ENCODE results near the gene PRAMEF11.
"Not testable (repeated sequence)": the region's sequence is repeated elsewhere in the genome, so short reads cannot be mapped to it uniquely, and the experiment has no call there.

PRAMEF11 gene

DNA sequence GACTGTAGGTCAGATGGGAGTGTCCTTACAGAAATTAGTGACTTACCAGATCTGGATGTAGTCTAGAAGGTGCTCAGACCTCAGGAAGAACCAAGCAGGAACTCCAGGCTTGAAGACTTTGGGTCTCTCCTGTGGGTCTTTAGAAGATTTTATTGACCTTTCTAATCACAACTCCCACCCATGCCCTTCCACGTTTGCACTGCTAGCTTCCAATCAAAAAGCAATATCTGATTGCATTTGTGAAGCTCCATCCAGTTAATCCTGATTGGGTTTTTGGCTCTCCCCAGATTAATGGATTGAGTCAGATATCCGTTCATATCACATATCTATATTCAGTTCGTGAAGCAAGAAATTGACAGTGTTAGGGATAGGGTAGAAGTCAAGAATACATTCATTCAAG lies at the start of gene PRAMEF11:
Gene PRAMEF11 (minus strand): TSS at position 101 of the 400 bp plus-strand sequence. CDS start 2,621 bp downstream, outside the sequence.
- not testable (repeated sequence) for H3K4me3 Mint-ChIP-seq; H3K36me3 Mint-ChIP-seq; H3K27ac Mint-ChIP-seq; ATAC-seq; DNase-seq (ENCODE audit: low spot score in 2 of 2); H3K9me3 Mint-ChIP-seq; H3K4me1 Mint-ChIP-seq

DNA sequence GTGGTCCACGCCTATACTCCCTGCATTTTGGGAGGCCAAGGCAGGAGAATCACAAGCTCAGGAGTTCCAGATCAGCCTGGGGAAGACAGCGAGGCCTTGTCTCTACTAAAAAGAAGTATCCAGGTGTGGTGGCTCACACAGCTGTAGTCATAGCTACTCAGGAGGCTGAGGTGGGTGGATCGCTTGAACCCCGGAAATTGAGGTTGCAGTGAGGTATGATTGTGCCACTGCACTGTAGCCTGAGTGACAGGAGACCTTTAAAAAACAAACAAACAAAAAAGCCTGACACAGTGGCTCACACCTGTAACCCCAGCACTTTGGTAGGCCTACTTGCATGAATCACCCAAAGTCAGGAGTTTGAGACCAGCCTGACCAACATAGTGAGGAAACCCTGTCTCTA lies 47.2 kb upstream of the PRAMEF11 start:
- H3K27ac Mint-ChIP-seq; H3K4me3 Mint-ChIP-seq; ATAC-seq; DNase-seq (ENCODE audit: low spot score in 2 of 2); H3K9me3 Mint-ChIP-seq; H3K36me3 Mint-ChIP-seq; H3K4me1 Mint-ChIP-seq: not testable (repeated sequence)

DNA sequence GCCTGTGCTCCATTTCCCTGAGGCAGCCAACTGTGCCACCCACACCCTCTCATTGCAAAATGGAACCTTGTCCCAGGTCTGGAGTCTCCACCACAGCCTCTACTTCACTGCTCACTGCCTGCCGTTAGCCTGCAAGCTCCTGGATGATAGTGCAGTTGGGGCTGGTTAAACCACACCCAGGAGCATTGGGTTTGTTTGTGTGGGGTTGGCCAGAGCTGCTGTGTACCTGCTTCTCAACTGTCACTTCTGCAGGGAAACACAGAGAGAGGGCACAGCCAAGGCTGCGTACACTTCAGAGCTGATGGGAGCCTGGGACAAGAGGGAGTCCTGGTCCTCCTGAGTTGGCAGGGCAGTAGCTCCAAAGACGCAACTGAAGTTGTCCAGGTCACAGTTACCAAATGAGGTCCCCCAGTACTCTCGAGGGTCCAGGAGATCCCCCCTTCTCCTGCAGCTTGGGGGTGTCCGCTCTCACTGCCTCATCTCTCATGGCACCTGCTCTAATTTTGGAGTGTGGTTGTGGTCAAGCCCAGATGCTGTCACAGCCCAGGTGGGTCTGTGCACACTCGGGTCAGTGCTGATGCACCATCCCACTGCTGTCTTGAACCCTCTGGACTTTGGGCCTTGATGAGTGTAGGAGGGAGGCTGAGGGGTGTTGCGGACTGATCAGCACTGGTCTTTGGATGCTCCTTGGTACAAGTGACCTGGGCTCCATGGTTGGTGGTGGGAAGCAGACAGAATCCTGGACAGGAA lies 32.1 kb upstream of the PRAMEF11 start:
- not testable (repeated sequence) for H3K4me3 Mint-ChIP-seq; H3K36me3 Mint-ChIP-seq; H3K27ac Mint-ChIP-seq; H3K4me1 Mint-ChIP-seq; H3K9me3 Mint-ChIP-seq; ATAC-seq; DNase-seq (ENCODE audit: low spot score in 2 of 2)

DNA sequence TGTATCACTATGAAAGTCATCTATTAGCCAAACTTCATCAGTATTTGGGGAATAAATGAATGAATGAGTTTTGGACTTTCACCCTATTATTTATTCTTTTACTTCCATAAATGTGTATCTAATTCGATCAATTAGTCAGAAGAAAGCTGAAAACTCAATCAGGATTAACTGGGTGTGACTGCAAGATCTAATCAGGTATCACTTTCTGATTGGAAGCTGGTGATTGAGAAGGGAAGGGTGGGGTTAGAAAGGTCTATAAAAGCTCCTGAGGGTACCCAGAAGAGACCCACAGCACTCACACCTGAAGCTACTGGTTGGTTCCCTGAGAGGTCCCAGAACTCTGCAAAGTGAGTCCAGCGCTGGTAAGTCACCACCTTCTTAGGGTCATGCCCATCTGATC lies 25.6 kb upstream of the PRAMEF11 start, which contains the start of gene PRAMEF2:
Gene PRAMEF2 (plus strand): TSS at position 301 of the 400 bp plus-strand sequence. CDS start 1,924 bp downstream, outside the sequence.
- H3K36me3 Mint-ChIP-seq, H3K4me3 Mint-ChIP-seq, H3K4me1 Mint-ChIP-seq, H3K9me3 Mint-ChIP-seq, ATAC-seq, H3K27ac Mint-ChIP-seq: not testable (repeated sequence)
- DNase-seq (ENCODE audit: low spot score in 2 of 2), result peak in 1 of 2 donors; percentile 15

DNA sequence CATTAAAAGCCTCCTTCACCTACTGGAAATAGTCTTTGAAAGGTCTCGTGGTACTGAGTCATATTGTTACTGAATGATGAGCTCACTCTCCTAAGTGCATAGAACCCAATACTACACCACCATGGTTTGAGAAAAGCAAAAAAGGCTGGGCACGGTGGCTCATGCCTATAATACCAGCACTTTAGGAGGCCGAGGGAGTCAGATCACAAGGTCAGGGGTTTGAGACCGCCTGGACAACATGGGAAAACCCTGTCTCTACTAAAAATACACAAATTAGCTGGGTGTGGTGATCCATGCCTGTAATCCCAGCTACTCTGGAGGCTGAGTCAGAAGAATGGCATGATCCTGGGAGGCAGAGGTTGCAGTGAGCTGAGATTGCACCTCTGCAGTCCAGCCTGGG lies 20.6 kb upstream of the PRAMEF11 start:
- Mint-ChIP-seq H3K4me3 (no peak overlapping the region), H3K9me3 (no peaks in the 10 kb centered on the region), H3K4me1 (no peaks in the 10 kb centered on the region), H3K36me3 (no peaks in the 10 kb centered on the region), H3K27ac (no peak overlapping the region)
- DNase-seq (ENCODE audit: low spot score in 2 of 2) (no peak), ATAC-seq (no peak)

DNA sequence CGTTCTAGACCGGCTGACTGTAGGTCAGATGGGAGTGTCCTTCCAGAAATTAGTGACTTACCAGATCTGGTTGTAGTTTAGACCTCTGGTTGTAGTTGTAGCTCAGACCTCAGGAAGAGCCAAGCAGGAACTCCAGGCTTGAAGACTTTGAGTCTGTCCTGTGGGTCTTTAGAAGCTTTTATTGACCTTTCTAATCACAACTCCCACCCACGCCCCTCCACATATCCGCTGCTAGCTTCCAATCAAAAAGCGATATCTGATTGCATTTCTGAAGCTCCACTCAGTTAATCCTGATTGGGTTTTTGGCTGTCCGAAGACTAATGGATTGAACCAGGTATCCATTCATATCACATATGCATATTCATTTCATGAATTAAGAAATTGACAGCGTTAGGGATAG lies 17.4 kb upstream of the PRAMEF11 start, which contains the start of gene HNRNPCL1:
Gene HNRNPCL1 (minus strand): TSS at position 101 of the 400 bp plus-strand sequence. CDS start 431 bp downstream, outside the sequence.
- H3K4me3 Mint-ChIP-seq; H3K36me3 Mint-ChIP-seq; H3K4me1 Mint-ChIP-seq; ATAC-seq; DNase-seq (ENCODE audit: low spot score in 2 of 2); H3K27ac Mint-ChIP-seq; H3K9me3 Mint-ChIP-seq: not testable (repeated sequence)

DNA sequence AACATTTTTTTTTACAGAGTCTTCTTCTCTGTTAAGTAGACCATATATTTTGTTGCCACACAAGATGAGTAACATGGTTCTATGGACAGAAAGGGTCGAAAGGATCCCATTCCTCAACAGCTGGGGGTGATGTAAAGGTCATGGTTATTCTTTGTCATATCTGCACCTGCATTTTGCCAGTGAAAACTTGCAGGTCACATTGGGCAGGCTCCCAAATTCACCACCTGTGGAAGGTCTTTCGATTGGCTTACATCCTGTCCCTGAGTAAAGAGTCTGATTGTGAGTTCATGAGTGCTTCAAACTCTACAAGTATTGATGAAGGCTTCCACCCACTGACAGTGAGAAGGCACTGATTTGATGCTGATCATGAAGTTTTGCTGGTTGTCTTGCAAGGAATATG lies 2.0 kb upstream of the PRAMEF11 start:
- ATAC-seq; DNase-seq (ENCODE audit: low spot score in 2 of 2); H3K4me1 Mint-ChIP-seq; H3K27ac Mint-ChIP-seq; H3K36me3 Mint-ChIP-seq; H3K4me3 Mint-ChIP-seq; H3K9me3 Mint-ChIP-seq: not testable (repeated sequence)

DNA sequence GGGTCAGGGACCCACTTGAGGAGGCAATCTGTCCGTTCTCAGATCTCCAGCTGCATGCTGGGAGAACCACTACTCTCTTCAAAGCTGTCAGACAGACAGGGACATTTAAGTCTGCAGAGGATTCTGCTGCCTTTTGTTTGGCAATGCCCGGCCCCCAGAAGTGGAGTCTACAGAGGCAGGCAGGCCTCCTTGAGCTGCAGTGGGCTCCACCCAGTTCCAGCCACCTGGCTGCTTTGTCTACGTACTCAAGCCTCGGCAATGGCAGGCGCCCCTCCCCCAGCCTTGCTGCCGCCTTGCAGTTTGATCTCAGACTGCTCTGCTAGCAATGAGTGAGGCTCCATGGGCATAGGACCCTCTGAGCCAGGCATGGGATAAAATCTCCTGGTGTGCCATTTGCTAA lies 12.1 kb downstream of the PRAMEF11 start:
- not testable (repeated sequence) for H3K36me3 Mint-ChIP-seq; H3K27ac Mint-ChIP-seq; H3K4me1 Mint-ChIP-seq; DNase-seq (ENCODE audit: low spot score in 2 of 2); H3K4me3 Mint-ChIP-seq; H3K9me3 Mint-ChIP-seq; ATAC-seq

DNA sequence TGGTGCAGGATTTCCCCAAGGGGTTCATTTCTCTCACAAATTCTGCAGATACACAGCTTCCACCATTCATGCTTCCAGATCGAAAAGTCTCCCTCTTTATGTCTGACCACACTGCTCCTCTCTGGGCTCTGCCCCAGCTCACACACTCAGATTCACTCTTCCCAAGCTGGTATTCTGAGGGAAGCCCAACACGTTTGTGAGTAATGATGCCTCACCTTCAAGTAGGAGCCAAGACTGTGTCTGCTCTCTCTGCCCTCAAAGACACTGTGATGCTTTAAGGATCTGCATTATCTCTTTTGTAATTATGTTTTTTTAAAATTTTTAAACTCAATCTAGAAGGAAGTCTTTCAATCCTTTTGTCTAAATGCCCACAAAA lies 19.8 kb downstream of the PRAMEF11 start:
- Mint-ChIP-seq H3K27ac (no peak overlapping the region), H3K36me3 (no peaks in the 10 kb centered on the region), H3K4me3 (no peak overlapping the region), H3K9me3 (no peaks in the 10 kb centered on the region), H3K4me1 (no peaks in the 10 kb centered on the region)
- ATAC-seq, result no peak
- DNase-seq (ENCODE audit: low spot score in 2 of 2), result no peak

DNA sequence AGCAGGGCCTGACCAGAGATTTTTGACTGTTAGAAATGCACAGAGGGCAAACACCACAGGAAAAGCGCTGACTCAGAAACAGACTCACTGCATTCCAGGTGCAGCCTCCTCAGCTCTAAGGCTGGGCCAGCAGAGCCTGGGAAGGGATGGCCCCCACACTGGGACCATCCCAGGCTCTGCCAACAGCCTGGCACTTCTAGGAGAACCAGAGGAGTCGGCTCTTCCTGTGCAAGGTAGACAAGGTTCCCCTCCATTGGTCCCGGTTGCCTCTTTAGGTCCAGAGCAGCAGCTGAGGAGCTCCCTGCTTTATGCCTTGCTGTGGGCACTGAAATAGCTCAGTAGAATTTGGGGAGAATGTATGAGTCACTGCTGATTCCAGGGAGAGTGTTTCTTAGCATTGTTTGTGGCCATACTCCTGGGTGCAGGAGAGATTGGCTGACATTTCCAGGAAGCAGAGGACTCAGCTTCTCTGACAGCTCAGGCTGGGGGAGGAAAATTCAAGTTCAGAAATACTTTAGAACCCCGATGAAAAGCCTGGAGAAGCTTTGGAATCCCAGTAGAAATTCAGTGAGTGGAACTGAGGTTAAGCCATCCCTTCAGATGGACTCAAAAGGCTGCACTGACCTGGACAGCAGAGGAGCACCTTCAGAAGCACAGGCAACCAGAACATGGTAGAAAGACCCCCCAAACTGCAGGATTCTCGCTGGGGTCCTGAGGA lies 20.4 kb downstream of the PRAMEF11 start:
- Mint-ChIP-seq H3K27ac (no peak overlapping the region), H3K4me3 (no peak overlapping the region), H3K9me3 (peaks cover 2% of the 10 kb centered on the region), H3K36me3 (no peaks in the 10 kb centered on the region), H3K4me1 (no peaks in the 10 kb centered on the region)
- ATAC-seq, result no peak
- DNase-seq (ENCODE audit: low spot score in 2 of 2), result no peak

DNA sequence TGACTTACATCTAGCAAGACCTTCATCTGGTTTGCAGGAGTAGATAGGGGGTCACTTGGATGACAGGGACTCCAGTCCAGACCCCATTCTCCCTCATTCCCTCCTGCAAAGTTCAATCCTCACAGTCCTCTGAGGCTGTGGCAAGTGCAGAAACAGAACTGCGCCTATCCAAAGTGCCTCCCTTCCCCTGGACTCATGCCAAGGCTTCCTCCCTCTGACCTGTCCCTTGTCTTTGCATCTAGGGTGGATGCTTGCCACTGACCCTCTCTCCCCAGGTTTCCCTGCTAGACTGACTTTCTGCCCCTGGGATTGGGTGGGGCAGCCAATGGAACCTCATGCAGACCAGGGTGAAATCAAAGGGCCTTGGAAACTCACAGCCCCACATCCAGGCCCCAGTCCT lies 21.3 kb downstream of the PRAMEF11 start:
- H3K4me1 Mint-ChIP-seq, result no peaks in the 10 kb centered on the region
- ATAC-seq, result no peak
- DNase-seq (ENCODE audit: low spot score in 2 of 2), result no peak
- peaks cover 6% of the 10 kb centered on the region for H3K9me3 Mint-ChIP-seq
- H3K36me3 Mint-ChIP-seq, result no peaks in the 10 kb centered on the region
- H3K4me3 Mint-ChIP-seq, result no peak overlapping the region
- H3K27ac Mint-ChIP-seq, result no peak overlapping the region

DNA sequence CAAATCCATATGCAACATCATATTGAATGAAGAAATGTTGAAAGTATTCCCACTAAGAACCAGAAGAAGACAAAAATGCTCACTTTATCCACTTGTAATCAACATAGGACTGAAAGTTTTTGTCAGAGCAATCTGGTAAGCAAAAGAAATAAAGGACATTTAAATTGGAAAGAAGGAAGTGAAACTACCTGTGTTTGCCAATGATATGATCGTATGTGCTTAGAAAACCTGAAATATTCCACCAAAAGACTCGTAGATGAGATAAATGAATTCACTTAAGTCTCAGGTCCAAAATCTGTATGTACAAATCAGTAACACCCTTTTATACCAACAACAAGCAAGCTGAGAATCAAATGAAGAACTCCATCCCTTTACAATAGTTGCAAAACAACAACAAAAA lies 31.5 kb downstream of the PRAMEF11 start:
- no peak overlapping the region for H3K4me3 Mint-ChIP-seq
- no peaks in the 10 kb centered on the region for H3K36me3 Mint-ChIP-seq
- ATAC-seq (no peak), DNase-seq (ENCODE audit: low spot score in 2 of 2) (no peak)
- H3K27ac Mint-ChIP-seq, result no peak overlapping the region
- peaks cover 4% of the 10 kb centered on the region for H3K9me3 Mint-ChIP-seq
- no peaks in the 10 kb centered on the region for H3K4me1 Mint-ChIP-seq

DNA sequence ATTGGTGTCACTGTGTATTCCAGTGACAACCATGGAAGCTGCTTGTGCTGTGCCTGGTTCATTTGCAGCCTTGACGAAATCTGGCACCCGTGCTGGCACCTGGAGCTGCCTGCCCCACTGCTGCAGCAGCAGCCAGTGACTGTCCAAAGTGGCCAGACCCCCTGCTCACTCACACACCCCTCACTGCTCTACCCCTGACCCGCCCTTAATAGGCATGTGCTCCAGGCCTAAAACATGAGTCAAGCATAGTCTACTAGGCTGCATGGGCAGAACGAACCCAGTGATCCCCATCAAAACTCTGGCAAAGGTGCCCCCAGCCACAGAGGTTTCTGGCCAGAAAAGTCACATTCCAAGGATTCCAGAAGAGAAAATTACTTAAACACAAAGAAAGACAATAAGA lies 32.3 kb downstream of the PRAMEF11 start:
- no peak for ATAC-seq

DNA sequence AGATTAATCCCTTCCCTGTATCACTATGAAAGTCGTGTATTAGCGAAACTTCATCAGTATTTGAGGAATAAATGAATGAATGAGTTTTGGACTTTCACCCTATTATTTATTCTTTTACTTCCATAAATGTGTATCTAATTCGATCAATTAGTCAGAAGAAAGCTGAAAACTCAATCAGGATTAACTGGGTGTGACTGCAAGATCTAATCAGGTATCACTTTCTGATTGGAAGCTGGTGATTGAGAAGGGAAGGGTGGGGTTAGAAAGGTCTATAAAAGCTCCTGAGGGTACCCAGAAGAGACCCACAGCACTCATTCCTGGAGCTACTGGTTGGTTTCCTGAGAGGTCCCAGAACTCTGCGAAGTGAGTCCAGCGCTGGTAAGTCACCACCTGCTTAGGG lies 40.1 kb downstream of the PRAMEF11 start, which contains the start of gene PRAMEF1:
Gene PRAMEF1 (plus strand): TSS at position 301 of the 400 bp plus-strand sequence. CDS start 1,831 bp downstream, outside the sequence.
- H3K4me1 Mint-ChIP-seq; H3K27ac Mint-ChIP-seq; DNase-seq (ENCODE audit: low spot score in 2 of 2); H3K9me3 Mint-ChIP-seq; ATAC-seq; H3K4me3 Mint-ChIP-seq; H3K36me3 Mint-ChIP-seq: not testable (repeated sequence)

More for the DNA sequence above, 32.3 kb downstream of the PRAMEF11 start:
- peaks cover 2% of the 10 kb centered on the region for H3K9me3 Mint-ChIP-seq
- no peak for DNase-seq (ENCODE audit: low spot score in 2 of 2)
- H3K4me3 Mint-ChIP-seq, result no peak overlapping the region
- no peaks in the 10 kb centered on the region for H3K36me3 Mint-ChIP-seq
- H3K27ac Mint-ChIP-seq, result no peak overlapping the region
- no peaks in the 10 kb centered on the region for H3K4me1 Mint-ChIP-seq

DNA sequence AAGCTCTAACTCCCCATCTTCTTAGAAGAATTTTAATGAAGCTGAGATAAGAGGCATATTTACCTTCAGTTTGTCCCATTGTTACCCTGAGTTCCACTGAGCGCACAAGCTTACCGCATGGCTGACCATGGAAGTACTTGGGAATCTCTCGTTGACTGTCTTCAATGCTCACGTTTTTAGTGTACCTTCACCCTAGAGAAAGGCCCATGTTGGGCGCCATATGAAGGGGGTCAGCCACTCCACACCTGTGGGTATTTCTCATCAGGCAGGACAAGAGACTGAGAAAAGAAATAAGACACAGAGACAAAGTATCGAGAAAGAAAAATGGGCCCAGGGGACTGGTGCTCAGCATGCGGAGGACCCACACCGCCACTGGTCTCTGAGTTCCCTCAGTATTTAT lies 46.5 kb downstream of the PRAMEF11 start:
- H3K9me3 Mint-ChIP-seq; ATAC-seq; H3K36me3 Mint-ChIP-seq; H3K4me3 Mint-ChIP-seq; DNase-seq (ENCODE audit: low spot score in 2 of 2); H3K4me1 Mint-ChIP-seq; H3K27ac Mint-ChIP-seq: not testable (repeated sequence)

DNA sequence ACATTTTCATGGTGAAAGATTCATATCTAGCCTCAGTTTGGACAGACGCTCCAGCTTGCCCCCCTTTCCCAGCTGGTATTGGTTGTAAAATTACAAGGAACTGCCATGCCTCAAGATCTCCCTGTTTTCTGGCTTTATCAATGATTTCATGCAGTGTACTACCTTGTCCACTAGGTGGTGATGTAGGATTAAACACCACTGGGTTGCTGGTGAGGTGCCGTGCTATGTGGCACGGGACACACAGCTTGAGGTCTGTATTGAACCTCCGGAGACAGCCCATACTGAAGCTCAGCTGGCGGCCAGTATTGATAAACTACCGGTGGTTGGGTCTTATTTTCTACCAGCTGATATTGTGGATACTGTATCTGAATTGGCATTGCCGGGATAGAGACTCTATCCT lies 47.4 kb downstream of the PRAMEF11 start:
- H3K27ac Mint-ChIP-seq; ATAC-seq; H3K9me3 Mint-ChIP-seq; DNase-seq (ENCODE audit: low spot score in 2 of 2); H3K36me3 Mint-ChIP-seq; H3K4me3 Mint-ChIP-seq; H3K4me1 Mint-ChIP-seq: not testable (repeated sequence)
